Panc1 (cell line): ENCODE measurements around the gene EVX2. TPM values are rescaled to one million over a fixed set of nuclear protein-coding genes. Genes with fewer than 3 reads are reported as not detected.

Experiments
- ATAC-seq: fragments of 200-7000 bp; cut with Tn5 transposase; 2 replicates; pipeline ENCODE4 v1.9.1; 2020; ENCODE audit warnings: mild to moderate bottlenecking, moderate library complexity
- BruUV-seq: library from RNA; stranded (reverse); fragments of 400-500 nt; replicated peaks from 2 replicates; lab custom pipeline; 2021; lab: Mats Ljungman, UMichigan
- CTCF ChIA-PET: fragments of 300-600 bp; sonication (Branson Sonifier 250); formaldehyde crosslinking; loops from one replicate; lab custom pipeline; 2022; ENCODE audit warnings: antibody characterized with exemption; lab: Charles Lee
- POLR2A ChIA-PET: fragments of 300-600 bp; sonication (Branson Sonifier 250); formaldehyde crosslinking; loops from one replicate; lab custom pipeline; 2022; ENCODE audit warnings: antibody characterized with exemption; lab: Charles Lee
- DNase-seq: peaks from one replicate; pipeline ENCODE4 v3.0.0-alpha.2; 2010; ENCODE audit warnings: low read depth, low spot score
- H3K27ac ChIP-seq: 2 replicates; pipeline ENCODE4 v1.5.1; 2011; ENCODE audit warnings: mild to moderate bottlenecking, low read length, inconsistent platforms
- H3K27me3 ChIP-seq: fragments of 200-500 bp; sonication (Bioruptor generic); 2 replicates; pipeline ENCODE4 v1.6.0; 2014; ENCODE audit warnings: low read length, inconsistent platforms; ENCODE audit not compliant: control insufficient read depth, insufficient read depth
- H3K36me3 ChIP-seq: fragments of 200-500 bp; sonication (Bioruptor generic); 2 replicates; pipeline ENCODE4 v1.5.1; 2014; ENCODE audit warnings: inconsistent platforms, mild to moderate bottlenecking, low read length, moderate library complexity; ENCODE audit not compliant: control insufficient read depth, insufficient read depth
- H3K4me1 ChIP-seq: 2 replicates; pipeline ENCODE4 v1.5.1; 2011; ENCODE audit warnings: inconsistent platforms, mild to moderate bottlenecking, low read length, moderate library complexity; ENCODE audit not compliant: control insufficient read depth, insufficient read depth
- H3K4me3 ChIP-seq, 2 experiments: 2 replicates each; pipeline ENCODE4 v1.5.1; 2011 to 2012; ENCODE audit warnings: low read depth in 2 of 2, low read length in 2 of 2, mild to moderate bottlenecking in 2 of 2, inconsistent platforms in 1 of 2, moderate library complexity in 1 of 2
- H3K9me3 ChIP-seq: fragments of 200-500 bp; sonication (Bioruptor generic); 2 replicates; pipeline ENCODE4 v1.5.1; 2014; ENCODE audit warnings: low read depth, mild to moderate bottlenecking, inconsistent platforms, low read length, moderate library complexity; ENCODE audit not compliant: control insufficient read depth, insufficient read depth
- CTCF ChIP-seq: fragments of 450-650 bp; IDR thresholded peaks from 2 replicates; pipeline ENCODE4 v1.5.1; 2017; ENCODE audit warnings: mild to moderate bottlenecking
- POLR2AphosphoS5 ChIP-seq: IDR thresholded peaks from 2 replicates; pipeline ENCODE4 v1.6.1; 2012; ENCODE audit warnings: mild to moderate bottlenecking, low read depth, low read length, moderate library complexity
- REST ChIP-seq, 2 experiments: IDR thresholded peaks; 2 replicates each; pipeline ENCODE4 v1.6.1; 2011 to 2012; ENCODE audit warnings: low read depth in 2 of 2, control low read depth in 1 of 2, low read length in 1 of 2, mild to moderate bottlenecking in 1 of 2, moderate library complexity in 1 of 2; ENCODE audit not compliant: insufficient read depth in 1 of 2
- SIN3A ChIP-seq: IDR thresholded peaks from 2 replicates; pipeline ENCODE4 v1.6.1; 2012; ENCODE audit warnings: low read depth, mild to moderate bottlenecking, low read length, moderate library complexity, borderline replicate concordance; ENCODE audit not compliant: insufficient read depth
- TCF7L2 ChIP-seq: IDR thresholded peaks from 2 replicates; pipeline ENCODE4 v1.6.1; 2011; ENCODE audit warnings: mild to moderate bottlenecking, low read depth, low read length, inconsistent platforms
- in situ Hi-C: cut with HindIII; loops from 2 replicates; pipeline ENCODE4 v1.10.0; 2016; ENCODE audit warnings: low sequenced_read_pairs, low pct_unique_long_range_greater_than_20kb
- intact Hi-C: fragments of 100-400 bp; cut with micrococcal nuclease; formaldehyde crosslinking; loops from one replicate; pipeline ENCODE4 v1.10.0; 2022; ENCODE audit not compliant: unreplicated experiment
- total RNA-seq: library from RNA; stranded (reverse); gene quantifications from one replicate; pipeline ENCODE4 v1.2.1, GENCODE V29; 2021; ENCODE audit not compliant: unreplicated experiment

The EVX2 gene
- total RNA-seq, 1 experiment from 2014 or later = not detected

GRCh38 chr2:176089843-176090395 lies 6.2 kb upstream of the EVX2 start:
- H3K27me3 ChIP-seq = peaks cover 27% of the 10 kb centered on the region
- peaks cover 9% of the 10 kb centered on the region for H3K4me1 ChIP-seq
- no peaks in the 10 kb centered on the region for H3K36me3 ChIP-seq
- no peak overlapping the region for H3K27ac ChIP-seq
- H3K9me3 ChIP-seq = no peaks in the 10 kb centered on the region
- H3K4me3 ChIP-seq = no peak overlapping the region
- no peak for DNase-seq
- CTCF ChIA-PET = interaction anchor here (1.4 kb wide), 1 partner anchor 400 kb away, joined by 3 read pairs; no protein-coding TSS in a partner anchor
- no peak for ATAC-seq
- TF ChIP-seq SIN3A (no peak), CTCF (no peak), TCF7L2 (no peak), POLR2AphosphoS5 (no peak), REST (IDR thresholded peaks at IDR 0.05; ENCODE audit: insufficient read depth in 1 of 2, low read depth in 2 of 2, low read length in 1 of 2) (no peak)
- POLR2A ChIA-PET = no interaction called here
- no TSS peak for BruUV-seq
- intact Hi-C loops = loop anchor here (2.0 to 10.0 kb wide), 3 partner anchors 125 to 723 kb away; no protein-coding TSS in a partner anchor
- in situ Hi-C loops = no loop called here

GRCh38 chr2:176088937-176089842 lies 5.4 kb upstream of the EVX2 start:
- Histone ChIP-seq H3K4me3 (no peak overlapping the region), H3K27me3 (peaks cover 32% of the 10 kb centered on the region), H3K9me3 (no peaks in the 10 kb centered on the region), H3K36me3 (no peaks in the 10 kb centered on the region), H3K4me1 (peaks cover 9% of the 10 kb centered on the region), H3K27ac (no peak overlapping the region)
- ATAC-seq (no peak), DNase-seq (no peak)
- no TSS peak for BruUV-seq
- in situ Hi-C loops = no loop called here
- CTCF ChIA-PET = interaction anchor here (1.4 to 2.0 kb wide), 2 partner anchors 8 to 399 kb away, joined by 3 to 7 read pairs; no protein-coding TSS in a partner anchor
- no peak for TF ChIP-seq POLR2AphosphoS5
- no peak for TF ChIP-seq REST (IDR thresholded peaks at IDR 0.05; ENCODE audit: insufficient read depth in 1 of 2, low read depth in 2 of 2, low read length in 1 of 2)
- POLR2A ChIA-PET = no interaction called here
- intact Hi-C loops = loop anchor here (2.0 to 10.0 kb wide), 3 partner anchors 124 to 722 kb away; no protein-coding TSS in a partner anchor
